ENCODE data around the gene PDAP1. TPM values are rescaled to one million over a fixed set of nuclear protein-coding genes. Genes with fewer than 3 reads are reported as not detected.

PDAP1 gene
- total RNA-seq, 4 donors from 2014 or later = 34.6 to 88.5 (median 62.6) TPM

GRCh38 chr7:99409806-99410205 lies 1.4 kb upstream of the PDAP1 start:
- TF ChIP-seq CTCF (IDR thresholded peaks at IDR 0.05; ENCODE audit: low read depth) = no peak

- TF ChIP-seq CTCF (IDR thresholded peaks at IDR 0.05; ENCODE audit: low read depth) = no peak
These were observed 785 bp upstream of the PDAP1 start for GRCh38 chr7:99409192-99409572.

GRCh38 chr7:99407872-99408378 lies 472 bp downstream of the PDAP1 start:
- no peak for TF ChIP-seq CTCF (IDR thresholded peaks at IDR 0.05; ENCODE audit: low read depth)

GRCh38 chr7:99406557-99406956 lies 1.8 kb downstream of the PDAP1 start:
- TF ChIP-seq CTCF (IDR thresholded peaks at IDR 0.05; ENCODE audit: low read depth) = no peak

- TF ChIP-seq CTCF (IDR thresholded peaks at IDR 0.05; ENCODE audit: low read depth) = no peak
These were observed 3.4 kb downstream of the PDAP1 start for GRCh38 chr7:99404977-99405320.

- no peak for TF ChIP-seq CTCF (IDR thresholded peaks at IDR 0.05; ENCODE audit: low read depth)
These were observed 4.0 kb downstream of the PDAP1 start for GRCh38 chr7:99404235-99404976.

- TF ChIP-seq CTCF (IDR thresholded peaks at IDR 0.05; ENCODE audit: low read depth) = no peak
These were observed 4.6 kb downstream of the PDAP1 start for GRCh38 chr7:99403764-99404163.
